Endodermal cell (in vitro differentiated cells): ENCODE data around the gene CUEDC1. TPM values are rescaled to one million over a fixed set of nuclear protein-coding genes. Genes with fewer than 3 reads are reported as not detected.

Experiments
- DNase-seq: peaks from one replicate; pipeline ENCODE4 v3.0.0-alpha.2; 2017
- H3K27ac ChIP-seq: 2 replicates; pipeline ENCODE4 v1.5.1; 2013; ENCODE audit warnings: mild to moderate bottlenecking, low read depth, low read length, moderate library complexity
- H3K27me3 ChIP-seq: 2 replicates; pipeline ENCODE4 v1.6.1; 2013; ENCODE audit warnings: mild to moderate bottlenecking, low read length, moderate library complexity; ENCODE audit not compliant: insufficient read depth, control insufficient read depth, poor library complexity, severe bottlenecking
- H3K36me3 ChIP-seq: 2 replicates; pipeline ENCODE4 v1.7.0; 2013; ENCODE audit warnings: mild to moderate bottlenecking, low read length, moderate library complexity; ENCODE audit not compliant: control insufficient read depth, insufficient read depth
- H3K4me1 ChIP-seq: one replicate; pipeline ENCODE4 v1.7.0; 2013; ENCODE audit warnings: low read length; ENCODE audit not compliant: control insufficient read depth, insufficient read depth
- H3K4me3 ChIP-seq: 2 replicates; pipeline ENCODE4 v1.5.1; 2013; ENCODE audit warnings: mild to moderate bottlenecking, low read length, moderate library complexity
- H3K9ac ChIP-seq: 2 replicates; pipeline ENCODE4 v1.6.1; 2013; ENCODE audit warnings: mild to moderate bottlenecking, low read length, moderate library complexity; ENCODE audit not compliant: poor library complexity, severe bottlenecking; ENCODE audit errors: extremely low read depth
- H3K9me3 ChIP-seq: 2 replicates; pipeline ENCODE4 v1.6.1; 2013; ENCODE audit warnings: mild to moderate bottlenecking, low read length, moderate library complexity; ENCODE audit not compliant: control insufficient read depth
- H3K27ac Mint-ChIP-seq: 2 replicates; pipeline ENCODE4 v1.8.0; 2020; ENCODE audit warnings: mixed read lengths
- H3K27me3 Mint-ChIP-seq: 2 replicates; pipeline ENCODE4 v1.8.0; 2021; ENCODE audit warnings: mild to moderate bottlenecking, mixed read lengths; ENCODE audit not compliant: insufficient read depth
- H3K36me3 Mint-ChIP-seq: 2 replicates; pipeline ENCODE4 v1.8.0; 2020; ENCODE audit warnings: low read depth, mixed read lengths
- H3K4me1 Mint-ChIP-seq: 2 replicates; pipeline ENCODE4 v1.8.0; 2020; ENCODE audit warnings: mixed read lengths
- H3K4me3 Mint-ChIP-seq: 2 replicates; pipeline ENCODE4 v1.8.0; 2020; ENCODE audit warnings: mild to moderate bottlenecking, moderate library complexity, mixed read lengths
- H3K9me3 Mint-ChIP-seq: 2 replicates; pipeline ENCODE4 v1.8.0; 2020; ENCODE audit warnings: mild to moderate bottlenecking, mixed read lengths
- WGBS, 2 experiments: methylation state at CpG; one replicate each; pipeline versions ENCODE4 v1.1.5 to v1.1.7; 2013; ENCODE audit warnings: missing lambda C conversion rate in 2 of 2, mixed read lengths in 1 of 2; ENCODE audit not compliant: insufficient coverage in 1 of 2, insufficient read length in 1 of 2; 5-methylcytosine and 5-hydroxymethylcytosine counted together
- total RNA-seq, 2 donors: library from RNA; stranded (reverse); fragmentation: NEBNext Ultra II Directional in 1 of 2; extraction: Animal tissue kit (Norgen Biotek cat#: 25700) in 1 of 2; gene quantifications; 2 replicates in 1 of 2; 3 replicates in 1 of 2; pipeline ENCODE4 v1.2.1, GENCODE V29; 2021
- TF ChIP-seq, protein P1 (sequence below): fragments of 200-600 bp; sonication (generic); conservative IDR thresholded peaks from 2 replicates; pipeline ENCODE4 v1.5.0; 2021; ENCODE audit warnings: antibody characterized with exemption, mild to moderate bottlenecking

Gene CUEDC1
- total RNA-seq, 2 donors from 2014 or later = 11.0 to 18.7 TPM

DNA sequence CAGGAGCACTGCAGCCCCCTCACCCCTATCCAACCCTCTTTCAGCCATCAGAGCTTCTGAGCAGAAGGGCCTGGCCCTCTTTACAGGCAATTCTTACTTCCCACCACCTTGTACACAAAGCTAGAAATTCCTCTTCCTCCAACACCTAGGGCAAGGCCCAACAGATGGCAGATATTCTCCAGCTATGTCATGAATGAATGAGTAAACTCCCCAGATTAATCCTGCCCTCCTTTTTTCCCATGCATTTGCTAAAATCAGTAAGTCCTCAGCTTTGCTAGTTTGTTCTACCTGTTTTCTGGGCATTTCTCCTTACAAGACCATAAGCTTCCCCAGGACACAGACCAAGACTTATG lies 85.0 kb downstream of the CUEDC1 start:
- peaks cover 30% of the 10 kb centered on the region for H3K4me1 ChIP-seq
- H3K9me3 ChIP-seq = no peaks in the 10 kb centered on the region
- no peak overlapping the region for H3K27ac Mint-ChIP-seq
- H3K9me3 Mint-ChIP-seq = peaks cover 8% of the 10 kb centered on the region
- H3K9ac ChIP-seq = no peak overlapping the region
- peaks cover 72% of the 10 kb centered on the region for H3K27me3 Mint-ChIP-seq
- H3K4me1 Mint-ChIP-seq = peaks cover 47% of the 10 kb centered on the region
- H3K36me3 Mint-ChIP-seq = peaks cover 32% of the 10 kb centered on the region
- H3K4me3 ChIP-seq = no peak overlapping the region
- H3K27ac ChIP-seq = no peak overlapping the region
- DNase-seq = no peak
- peaks cover 29% of the 10 kb centered on the region for H3K36me3 ChIP-seq
- H3K27me3 ChIP-seq = no peaks in the 10 kb centered on the region
- TF ChIP-seq, protein P1, sequence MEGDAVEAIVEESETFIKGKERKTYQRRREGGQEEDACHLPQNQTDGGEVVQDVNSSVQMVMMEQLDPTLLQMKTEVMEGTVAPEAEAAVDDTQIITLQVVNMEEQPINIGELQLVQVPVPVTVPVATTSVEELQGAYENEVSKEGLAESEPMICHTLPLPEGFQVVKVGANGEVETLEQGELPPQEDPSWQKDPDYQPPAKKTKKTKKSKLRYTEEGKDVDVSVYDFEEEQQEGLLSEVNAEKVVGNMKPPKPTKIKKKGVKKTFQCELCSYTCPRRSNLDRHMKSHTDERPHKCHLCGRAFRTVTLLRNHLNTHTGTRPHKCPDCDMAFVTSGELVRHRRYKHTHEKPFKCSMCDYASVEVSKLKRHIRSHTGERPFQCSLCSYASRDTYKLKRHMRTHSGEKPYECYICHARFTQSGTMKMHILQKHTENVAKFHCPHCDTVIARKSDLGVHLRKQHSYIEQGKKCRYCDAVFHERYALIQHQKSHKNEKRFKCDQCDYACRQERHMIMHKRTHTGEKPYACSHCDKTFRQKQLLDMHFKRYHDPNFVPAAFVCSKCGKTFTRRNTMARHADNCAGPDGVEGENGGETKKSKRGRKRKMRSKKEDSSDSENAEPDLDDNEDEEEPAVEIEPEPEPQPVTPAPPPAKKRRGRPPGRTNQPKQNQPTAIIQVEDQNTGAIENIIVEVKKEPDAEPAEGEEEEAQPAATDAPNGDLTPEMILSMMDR = no peak
- H3K4me3 Mint-ChIP-seq = no peak overlapping the region

DNA sequence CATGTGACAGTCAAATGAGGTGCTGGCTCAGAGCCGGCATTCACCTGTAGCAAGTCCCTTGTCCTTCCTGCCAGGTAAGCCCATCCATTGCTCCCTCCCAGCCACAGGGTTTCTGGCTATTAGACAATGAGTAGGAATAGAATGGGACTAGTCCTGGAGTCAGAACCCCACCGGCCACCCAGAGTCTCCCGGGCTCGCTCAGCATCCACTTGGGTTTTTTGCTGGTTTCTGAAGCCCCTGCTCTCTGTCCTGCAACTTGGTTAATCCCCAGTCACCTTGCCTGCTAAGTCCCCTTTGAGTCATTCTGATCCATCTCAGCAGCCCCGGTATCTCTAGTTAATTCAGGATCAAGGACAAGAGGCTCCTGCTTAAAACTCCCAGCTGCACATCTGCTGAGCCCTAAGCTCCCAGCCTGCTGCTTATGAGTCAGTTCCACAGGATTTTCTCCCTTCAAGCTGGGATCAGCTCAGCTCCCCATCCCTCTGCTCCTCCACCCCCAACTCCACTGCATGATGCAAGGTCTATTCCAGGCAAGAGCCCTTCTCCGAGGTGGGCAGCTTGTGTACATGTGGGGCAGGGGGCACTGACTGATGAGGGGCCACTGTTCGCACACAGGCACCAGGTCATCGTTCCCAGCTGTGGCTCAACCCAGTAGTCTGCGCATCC lies 85.5 kb downstream of the CUEDC1 start:
- Mint-ChIP-seq H3K36me3 (peaks cover 36% of the 10 kb centered on the region), H3K27ac (no peak overlapping the region), H3K27me3 (peaks cover 77% of the 10 kb centered on the region), H3K4me3 (no peak overlapping the region), H3K9me3 (peaks cover 8% of the 10 kb centered on the region), H3K4me1 (peaks cover 42% of the 10 kb centered on the region)
- H3K4me3 ChIP-seq = no peak overlapping the region
- H3K27ac ChIP-seq = no peak overlapping the region
- H3K27me3 ChIP-seq = no peaks in the 10 kb centered on the region
- no peak overlapping the region for H3K9ac ChIP-seq
- peaks cover 25% of the 10 kb centered on the region for H3K4me1 ChIP-seq
- peaks cover 29% of the 10 kb centered on the region for H3K36me3 ChIP-seq
- no peaks in the 10 kb centered on the region for H3K9me3 ChIP-seq
- 95 to 96% methylated on average over 5 to 9 of the region's 9 CpGs for WGBS, 2 experiments
- TF ChIP-seq, protein P1 = no peak
- no peak for DNase-seq

DNA sequence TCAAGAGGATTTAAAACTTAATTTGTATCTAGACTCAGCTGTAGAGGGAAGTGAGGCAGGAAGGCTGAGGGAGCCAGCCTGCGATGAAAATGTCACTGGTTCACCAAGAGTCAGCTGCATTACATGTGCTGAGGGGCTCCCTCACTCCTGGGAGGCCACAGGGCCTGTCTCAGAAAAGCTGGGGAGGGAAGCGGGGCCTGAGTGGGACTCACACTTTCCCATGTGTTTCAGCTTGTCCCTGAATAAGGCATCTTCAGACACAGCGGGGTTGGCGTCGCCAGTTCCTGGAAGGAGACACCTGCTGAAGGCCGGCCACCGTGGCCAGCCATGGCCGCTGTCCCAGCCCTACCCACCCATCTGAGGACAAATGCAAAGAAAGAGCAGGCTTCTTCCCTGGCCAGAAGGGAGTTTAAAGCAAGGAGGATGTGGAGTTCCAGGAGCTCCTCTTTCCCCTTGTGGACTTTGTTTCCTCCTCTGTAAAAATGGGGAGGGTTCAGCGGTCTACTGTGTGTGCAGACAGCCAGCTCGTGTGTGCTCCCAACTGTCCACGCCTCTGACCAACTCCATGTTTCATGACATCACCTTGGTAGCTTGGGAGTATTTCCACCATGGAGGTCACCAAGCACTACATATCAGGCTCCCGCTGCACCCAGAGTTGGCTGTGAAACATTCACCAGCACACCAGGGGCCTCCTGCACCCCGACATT lies 86.1 kb downstream of the CUEDC1 start:
- H3K4me1 ChIP-seq = peaks cover 22% of the 10 kb centered on the region
- peaks cover 8% of the 10 kb centered on the region for H3K9me3 Mint-ChIP-seq
- H3K4me1 Mint-ChIP-seq = peaks cover 38% of the 10 kb centered on the region
- no peak overlapping the region for H3K9ac ChIP-seq
- H3K9me3 ChIP-seq = no peaks in the 10 kb centered on the region
- H3K4me3 Mint-ChIP-seq = no peak overlapping the region
- peaks cover 29% of the 10 kb centered on the region for H3K36me3 ChIP-seq
- peak overlapping the region; percentile 38 for H3K27ac ChIP-seq
- H3K27me3 ChIP-seq = no peaks in the 10 kb centered on the region
- TF ChIP-seq, protein P1 = no peak
- 93 to 94% methylated on average over 5 to 13 of the region's 13 CpGs for WGBS, 2 experiments
- DNase-seq = no peak
- peaks cover 40% of the 10 kb centered on the region for H3K36me3 Mint-ChIP-seq
- no peak overlapping the region for H3K4me3 ChIP-seq
- no peak overlapping the region for H3K27ac Mint-ChIP-seq
- peaks cover 84% of the 10 kb centered on the region for H3K27me3 Mint-ChIP-seq
